Type B pancreatic cell (in vitro differentiated cells): ENCODE measurements around the gene MYOF. TPM values are rescaled to one million over a fixed set of nuclear protein-coding genes. Genes with fewer than 3 reads are reported as not detected.
"Not testable (repeated sequence)": the region's sequence is repeated elsewhere in the genome, so short reads cannot be mapped to it uniquely, and the experiment has no call there.

Experiments
- DNase-seq: peaks from one replicate; pipeline ENCODE4 v3.0.0; 2021; ENCODE audit warnings: mixed read lengths; ENCODE audit not compliant: unreplicated experiment; ENCODE audit errors: extremely low spot score
- H3K27ac Mint-ChIP-seq: 2 replicates; pipeline ENCODE4 v1.8.0; 2021; ENCODE audit warnings: mild to moderate bottlenecking, mixed read lengths
- H3K27me3 Mint-ChIP-seq: 2 replicates; pipeline ENCODE4 v1.8.0; 2021; ENCODE audit warnings: mixed read lengths
- H3K36me3 Mint-ChIP-seq: 2 replicates; pipeline ENCODE4 v1.8.0; 2021; ENCODE audit warnings: mixed read lengths
- H3K4me1 Mint-ChIP-seq: one replicate; pipeline ENCODE4 v1.8.0; 2021; ENCODE audit warnings: mixed read lengths; ENCODE audit not compliant: unreplicated experiment
- H3K4me3 Mint-ChIP-seq: 2 replicates; pipeline ENCODE4 v1.8.0; 2021; ENCODE audit warnings: mild to moderate bottlenecking, mixed read lengths
- H3K9me3 Mint-ChIP-seq: 2 replicates; pipeline ENCODE4 v1.8.0; 2021; ENCODE audit warnings: mixed read lengths
- CTCF ChIP-seq: fragments of 200-600 bp; sonication (generic); conservative IDR thresholded peaks from 2 replicates; pipeline ENCODE4 v1.5.0; 2021; ENCODE audit warnings: antibody characterized with exemption, mild to moderate bottlenecking
- total RNA-seq: library from RNA; stranded (reverse); gene quantifications from 2 replicates; pipeline ENCODE4 v1.2.1, GENCODE V29; 2021; ENCODE audit warnings: low replicate concordance

MYOF gene
- total RNA-seq, 1 donor from 2014 or later: 49.4 TPM

DNA sequence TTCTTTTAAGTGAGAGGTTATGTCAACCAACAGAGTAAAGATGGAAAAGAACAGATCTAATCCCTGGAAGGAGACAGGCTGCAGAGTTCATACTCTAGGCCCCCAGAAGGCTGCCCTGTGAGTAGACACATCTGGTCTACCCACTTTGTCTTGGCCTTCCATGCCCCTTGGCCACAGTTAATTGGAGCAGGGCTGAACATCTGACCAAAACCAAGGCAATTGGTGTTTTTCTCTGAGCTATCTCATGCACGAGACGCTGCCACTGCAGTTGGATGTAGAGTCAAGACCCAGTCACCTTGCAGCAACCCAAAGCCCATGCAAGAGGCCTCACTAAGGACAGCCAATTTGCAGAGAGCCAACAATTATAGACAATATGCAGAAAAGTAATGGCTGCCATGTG lies 9.0 kb downstream of the MYOF start:
- Mint-ChIP-seq H3K27ac (no peak overlapping the region), H3K4me3 (no peak overlapping the region), H3K4me1 (peaks cover 26% of the 10 kb centered on the region)

GRCh38 chr10:93471110-93471651 lies 11.0 kb downstream of the MYOF start:
- no peak for TF ChIP-seq CTCF
- peaks cover 19% of the 10 kb centered on the region for H3K4me1 Mint-ChIP-seq
- H3K27me3 Mint-ChIP-seq: no peaks in the 10 kb centered on the region
- peaks cover 4% of the 10 kb centered on the region for H3K9me3 Mint-ChIP-seq
- DNase-seq: no peak
- H3K36me3 Mint-ChIP-seq: peaks cover 5% of the 10 kb centered on the region
- peak overlapping the region; percentile 8 for H3K4me3 Mint-ChIP-seq
- peak overlapping the region; percentile 94 for H3K27ac Mint-ChIP-seq

More for the DNA sequence above, 9.0 kb downstream of the MYOF start:
- DNase-seq: no peak
- no peak for TF ChIP-seq CTCF
- Mint-ChIP-seq H3K27me3 (no peaks in the 10 kb centered on the region), H3K36me3 (peaks cover 10% of the 10 kb centered on the region), H3K9me3 (peaks cover 4% of the 10 kb centered on the region)

DNA sequence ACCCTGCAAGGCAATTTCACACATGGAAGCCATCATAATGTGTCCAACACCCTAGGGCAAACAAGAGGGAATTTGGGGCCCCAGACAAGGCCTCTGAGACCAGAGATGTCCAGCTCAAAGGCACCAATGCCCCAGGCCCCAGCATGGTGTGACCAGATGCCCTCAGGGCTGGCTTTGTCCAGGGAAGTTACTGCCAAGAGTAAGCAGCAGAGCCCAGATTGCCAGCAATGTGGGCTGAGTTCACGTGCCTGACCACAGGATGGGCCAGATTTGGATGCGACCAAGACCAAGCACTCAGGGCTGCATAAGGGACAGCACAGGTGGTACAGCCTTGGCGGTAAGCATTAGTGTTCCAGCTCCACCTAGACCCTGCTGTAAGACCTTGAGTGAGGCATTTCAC lies 12.7 kb downstream of the MYOF start:
- Mint-ChIP-seq H3K27ac (peak overlapping the region; percentile 84), H3K4me1 (peaks cover 30% of the 10 kb centered on the region), H3K9me3 (peaks cover 4% of the 10 kb centered on the region), H3K27me3 (no peaks in the 10 kb centered on the region), H3K4me3 (no peak overlapping the region), H3K36me3 (peaks cover 5% of the 10 kb centered on the region)
- no peak for TF ChIP-seq CTCF
- DNase-seq: no peak

DNA sequence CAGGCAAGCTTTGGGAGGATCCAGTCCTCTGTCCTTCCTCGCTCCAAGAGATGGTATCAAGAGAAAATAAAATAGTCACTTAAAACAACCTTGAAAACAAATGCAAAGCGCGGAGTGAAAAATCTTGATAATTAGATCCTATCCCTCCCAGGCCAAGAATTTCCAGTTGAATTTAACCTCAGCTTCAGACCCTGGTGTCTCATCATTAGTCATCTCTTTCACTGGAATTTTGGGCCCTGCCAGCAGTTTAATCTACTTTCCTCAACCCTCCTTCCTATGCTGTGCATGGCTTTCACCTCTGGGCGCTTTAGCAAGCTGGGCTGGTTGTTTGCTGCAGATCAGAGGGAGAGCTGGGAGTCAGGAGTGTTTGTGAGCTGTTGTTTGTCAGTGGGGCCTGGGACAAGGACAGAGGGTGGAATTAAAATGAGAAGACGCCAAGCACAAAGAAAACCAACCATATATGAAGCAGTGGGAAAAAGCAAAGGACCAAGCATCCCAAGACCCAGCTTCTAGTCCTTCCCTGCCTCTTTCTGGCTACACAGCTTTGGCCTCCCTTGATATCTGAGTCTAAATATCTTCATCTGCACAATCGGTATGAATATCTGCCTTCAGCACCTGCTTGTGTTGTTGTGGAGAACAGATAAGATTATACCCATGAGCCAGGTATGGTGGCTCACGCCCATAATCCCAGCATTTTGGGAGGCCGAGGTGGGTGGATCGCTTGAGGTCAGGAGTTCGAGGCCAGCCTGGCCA lies 13.5 kb downstream of the MYOF start:
- no peak for TF ChIP-seq CTCF
- Mint-ChIP-seq H3K27me3 (no peaks in the 10 kb centered on the region), H3K27ac (peak overlapping the region; percentile 84), H3K4me3 (no peak overlapping the region), H3K36me3 (peaks cover 5% of the 10 kb centered on the region), H3K9me3 (peaks cover 4% of the 10 kb centered on the region), H3K4me1 (peaks cover 29% of the 10 kb centered on the region)
- DNase-seq: no peak

GRCh38 chr10:93467635-93468034 lies 14.5 kb downstream of the MYOF start:
- H3K36me3 Mint-ChIP-seq, H3K4me3 Mint-ChIP-seq, H3K27me3 Mint-ChIP-seq, H3K9me3 Mint-ChIP-seq, DNase-seq: not testable (repeated sequence)
- peaks cover 34% of the 10 kb centered on the region for H3K4me1 Mint-ChIP-seq
- peak overlapping the region; percentile 84 for H3K27ac Mint-ChIP-seq
